D721Med (cell line): Measurements from ENCODE around the gene TTBK1.

Experiments used
- DNase-seq: peaks from one replicate; pipeline ENCODE4 v3.0.0; 2011; ENCODE audit warnings: low spot score; ENCODE audit not compliant: insufficient read length
- FAIRE-seq: peaks from 2 replicates; lab custom pipeline; 2011; peaks lifted over from hg19 to GRCh38; lab: Jason Lieb, UNC
- TF ChIP-seq, protein P1 (sequence below): IDR thresholded peaks from 2 replicates; pipeline ENCODE4 v1.5.1; 2012; ENCODE audit warnings: mild to moderate bottlenecking, control low read depth; ENCODE audit not compliant: insufficient read depth; ENCODE audit errors: missing control alignments

The TTBK1 gene

DNA sequence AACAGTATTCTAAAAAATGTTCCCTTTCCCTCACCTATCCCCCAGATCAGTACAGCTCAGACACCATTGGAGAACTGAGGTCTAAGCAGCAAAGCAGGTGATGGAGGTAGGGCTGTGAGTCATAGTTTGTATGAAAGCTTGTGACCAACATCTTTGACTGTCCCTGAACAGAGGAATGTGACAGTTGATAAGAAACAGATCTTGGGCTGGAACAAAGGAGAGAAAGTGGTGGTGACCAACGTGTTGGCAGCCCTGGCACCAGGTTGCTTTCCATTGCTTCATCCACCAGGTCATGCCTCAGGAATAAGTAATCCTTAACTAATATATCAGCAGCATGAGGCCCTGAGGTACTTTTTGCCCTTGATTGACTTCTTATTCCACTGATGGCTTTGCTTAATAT, 85.2 kb downstream of the TTBK1 start:
- DNase-seq (no peak), FAIRE-seq (no peak)
- TF ChIP-seq, protein P1, sequence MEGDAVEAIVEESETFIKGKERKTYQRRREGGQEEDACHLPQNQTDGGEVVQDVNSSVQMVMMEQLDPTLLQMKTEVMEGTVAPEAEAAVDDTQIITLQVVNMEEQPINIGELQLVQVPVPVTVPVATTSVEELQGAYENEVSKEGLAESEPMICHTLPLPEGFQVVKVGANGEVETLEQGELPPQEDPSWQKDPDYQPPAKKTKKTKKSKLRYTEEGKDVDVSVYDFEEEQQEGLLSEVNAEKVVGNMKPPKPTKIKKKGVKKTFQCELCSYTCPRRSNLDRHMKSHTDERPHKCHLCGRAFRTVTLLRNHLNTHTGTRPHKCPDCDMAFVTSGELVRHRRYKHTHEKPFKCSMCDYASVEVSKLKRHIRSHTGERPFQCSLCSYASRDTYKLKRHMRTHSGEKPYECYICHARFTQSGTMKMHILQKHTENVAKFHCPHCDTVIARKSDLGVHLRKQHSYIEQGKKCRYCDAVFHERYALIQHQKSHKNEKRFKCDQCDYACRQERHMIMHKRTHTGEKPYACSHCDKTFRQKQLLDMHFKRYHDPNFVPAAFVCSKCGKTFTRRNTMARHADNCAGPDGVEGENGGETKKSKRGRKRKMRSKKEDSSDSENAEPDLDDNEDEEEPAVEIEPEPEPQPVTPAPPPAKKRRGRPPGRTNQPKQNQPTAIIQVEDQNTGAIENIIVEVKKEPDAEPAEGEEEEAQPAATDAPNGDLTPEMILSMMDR: no peak

DNA sequence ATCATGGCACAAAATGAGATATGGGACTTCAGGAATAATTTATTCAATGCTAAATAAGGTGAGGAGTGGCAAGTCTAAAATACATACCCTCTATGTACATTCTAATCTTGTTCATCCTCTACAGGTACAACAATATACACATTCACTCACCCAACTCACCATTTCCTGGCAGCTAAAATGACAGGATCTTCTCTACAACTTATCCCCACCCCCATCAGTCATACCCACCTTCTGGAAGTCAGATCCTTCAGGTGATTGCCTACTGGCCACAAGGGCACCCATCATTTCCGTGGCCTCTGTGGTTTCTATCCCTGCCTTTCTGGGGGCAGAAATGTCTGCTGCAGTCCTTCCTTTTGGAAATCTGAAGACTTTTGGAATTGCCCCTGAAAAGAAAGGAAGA, 88.2 kb downstream of the TTBK1 start:
- DNase-seq (no peak), FAIRE-seq (no peak)
- TF ChIP-seq, protein P1: no peak

DNA sequence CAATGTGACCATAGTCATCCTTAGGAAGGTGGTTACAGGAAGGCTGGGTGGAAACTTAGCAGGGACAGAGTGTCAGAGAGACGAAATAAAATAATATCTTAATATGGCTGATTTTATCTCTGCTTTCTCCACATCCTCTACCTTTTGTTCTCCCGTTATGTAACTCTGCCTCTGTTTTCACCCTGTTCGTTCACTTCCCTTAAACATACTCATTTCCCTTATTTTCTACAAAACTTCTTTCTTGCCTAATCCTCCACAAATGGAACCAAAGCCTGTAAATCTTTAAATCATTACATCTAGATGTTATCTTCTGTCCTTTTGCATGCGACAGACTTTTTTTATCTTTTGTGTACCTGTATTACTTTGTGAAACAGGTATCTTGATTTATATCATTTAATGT, 88.6 kb downstream of the TTBK1 start:
- no peak for DNase-seq
- no peak for FAIRE-seq
- TF ChIP-seq, protein P1: no peak

DNA sequence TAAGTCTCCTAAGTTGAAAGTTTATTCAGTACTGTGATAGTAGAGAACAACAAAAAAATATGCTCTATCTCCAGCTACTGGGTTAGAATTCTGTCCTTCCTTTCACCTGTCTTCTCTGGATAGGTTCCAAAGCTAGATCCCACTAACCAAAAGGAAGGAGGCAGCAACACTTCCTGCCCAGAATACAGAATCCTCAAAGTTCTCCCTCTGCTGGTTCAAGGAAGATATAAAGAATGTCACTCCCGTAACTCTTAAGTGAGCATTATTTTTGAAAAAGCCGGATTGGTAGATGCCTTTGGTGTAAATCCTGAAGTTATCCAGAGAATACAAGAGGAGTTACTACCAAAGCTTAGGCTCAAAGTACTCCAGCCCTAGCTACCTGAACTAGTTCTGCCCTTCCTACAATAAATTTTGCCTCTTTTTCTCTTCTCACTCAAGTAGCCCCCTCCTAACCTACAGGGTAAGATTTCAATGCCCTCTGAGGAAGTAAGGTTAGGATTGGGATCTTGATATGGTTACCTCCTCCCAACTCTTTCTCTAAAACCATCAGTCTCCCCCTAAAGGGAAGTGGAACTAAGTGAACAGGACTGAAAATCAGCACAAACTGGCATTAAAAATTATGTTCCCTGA, 91.3 kb downstream of the TTBK1 start:
- TF ChIP-seq, protein P1: peak; percentile 56
- DNase-seq: no peak
- peak; percentile 67 for FAIRE-seq

DNA sequence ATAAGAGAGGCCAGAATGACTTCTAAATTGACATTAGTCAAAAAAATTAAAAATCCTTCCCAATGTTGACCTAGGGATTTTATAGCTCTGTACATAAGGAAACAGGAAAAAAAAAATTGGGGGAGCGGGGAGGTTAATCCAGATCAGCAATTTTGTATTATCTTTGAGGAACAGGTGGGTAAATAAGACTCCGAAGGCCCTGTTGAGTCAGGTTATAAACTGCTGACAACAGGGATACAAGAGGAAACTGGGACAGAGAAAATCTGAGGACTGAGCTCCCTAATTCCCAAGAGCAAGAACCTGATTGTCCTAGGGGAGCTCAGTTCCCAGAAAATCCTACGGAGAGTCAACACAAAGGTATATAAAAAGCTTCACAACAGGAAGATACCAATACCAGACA, 92.2 kb downstream of the TTBK1 start:
- TF ChIP-seq, protein P1: no peak
- FAIRE-seq (no peak), DNase-seq (no peak)

DNA sequence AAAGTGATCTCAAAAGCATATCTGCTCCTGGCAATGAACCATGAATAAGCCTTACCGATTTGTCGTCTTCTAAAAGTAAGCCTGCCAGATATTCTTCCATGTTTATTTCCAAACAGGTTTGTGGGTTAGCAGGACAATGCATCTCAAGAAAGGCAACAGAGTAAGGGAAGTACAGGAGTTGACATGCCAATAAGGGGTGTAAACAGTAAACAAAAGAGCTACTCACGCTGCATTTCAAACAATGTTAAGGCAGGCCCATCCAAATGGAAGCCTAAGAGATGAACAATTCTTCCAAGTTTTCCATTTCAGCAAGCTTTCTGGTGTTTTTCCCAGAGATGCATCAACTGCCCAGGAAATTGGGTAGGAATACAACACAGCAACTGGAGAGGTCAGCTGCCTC, 93.1 kb downstream of the TTBK1 start:
- FAIRE-seq (no peak), DNase-seq (no peak)
- TF ChIP-seq, protein P1: no peak
